ENCODE measurements around the gene STK32C. TPM values are rescaled to one million over a fixed set of nuclear protein-coding genes. Genes with fewer than 3 reads are reported as not detected.

The STK32C gene
- total RNA-seq, 2 donors from 2014 or later, result 7.2 to 21.5 TPM

GRCh38 chr10:132314336-132314735, 6.6 kb upstream of the STK32C start:
- WGBS, result 97% methylated on average over 4 of the region's 4 CpGs
- intact Hi-C loops (cut with DNase I), result no loop called here
- no peak for DNase-seq (ENCODE audit: low spot score)
- TF ChIP-seq CTCF (IDR thresholded peaks at IDR 0.05), result no peak
- TF ChIP-seq POLR2AphosphoS5 (IDR thresholded peaks at IDR 0.05), result no peak
- no peak for TF ChIP-seq POLR2A (IDR thresholded peaks at IDR 0.05)
- H3K4me1 ChIP-seq (replicated peaks), result no peaks in the 10 kb centered on the region
- no peak overlapping the region for H3K27ac ChIP-seq
- H3K27me3 ChIP-seq (replicated peaks; ENCODE audit: insufficient read depth), result no peaks in the 10 kb centered on the region
- H3K36me3 ChIP-seq, result no peaks in the 10 kb centered on the region
- no peak overlapping the region for H3K4me3 ChIP-seq
- no peaks in the 10 kb centered on the region for H3K9me3 ChIP-seq

GRCh38 chr10:132313865-132314264, 6.1 kb upstream of the STK32C start:
- Histone ChIP-seq H3K9me3 (no peaks in the 10 kb centered on the region), H3K36me3 (no peaks in the 10 kb centered on the region), H3K4me3 (no peak overlapping the region), H3K27me3 (replicated peaks; ENCODE audit: insufficient read depth) (no peaks in the 10 kb centered on the region), H3K4me1 (replicated peaks) (no peaks in the 10 kb centered on the region), H3K27ac (no peak overlapping the region)
- TF ChIP-seq POLR2AphosphoS5 (IDR thresholded peaks at IDR 0.05), result no peak
- TF ChIP-seq POLR2A (IDR thresholded peaks at IDR 0.05), result no peak
- no peak for TF ChIP-seq CTCF (IDR thresholded peaks at IDR 0.05)
- 87% methylated on average over 6 of the region's 6 CpGs for WGBS
- DNase-seq (ENCODE audit: low spot score), result no peak
- intact Hi-C loops (cut with DNase I), result no loop called here

- no peak for TF ChIP-seq POLR2A (IDR thresholded peaks at IDR 0.05)
- no peak for TF ChIP-seq POLR2AphosphoS5 (IDR thresholded peaks at IDR 0.05)
- no peak for TF ChIP-seq CTCF (IDR thresholded peaks at IDR 0.05)
These were observed 5.6 kb upstream of the STK32C start for GRCh38 chr10:132313305-132313704.

GRCh38 chr10:132311338-132311939, 3.7 kb upstream of the STK32C start:
- no peaks in the 10 kb centered on the region for H3K9me3 ChIP-seq
- DNase-seq (ENCODE audit: low spot score), result no peak
- no peak overlapping the region for H3K27ac ChIP-seq
- no peak for TF ChIP-seq CTCF (IDR thresholded peaks at IDR 0.05)
- no peak for TF ChIP-seq POLR2A (IDR thresholded peaks at IDR 0.05)
- TF ChIP-seq POLR2AphosphoS5 (IDR thresholded peaks at IDR 0.05), result no peak
- H3K4me1 ChIP-seq (replicated peaks), result peaks cover 4% of the 10 kb centered on the region
- 73% methylated on average over 18 of the region's 18 CpGs for WGBS
- intact Hi-C loops (cut with DNase I), result no loop called here
- H3K4me3 ChIP-seq, result no peak overlapping the region
- H3K36me3 ChIP-seq, result no peaks in the 10 kb centered on the region
- H3K27me3 ChIP-seq (replicated peaks; ENCODE audit: insufficient read depth), result no peaks in the 10 kb centered on the region

More at GRCh38 chr10:132313305-132313704, 5.6 kb upstream of the STK32C start:
- Histone ChIP-seq H3K9me3 (no peaks in the 10 kb centered on the region), H3K27me3 (replicated peaks; ENCODE audit: insufficient read depth) (no peaks in the 10 kb centered on the region), H3K4me3 (no peak overlapping the region), H3K27ac (no peak overlapping the region), H3K36me3 (no peaks in the 10 kb centered on the region), H3K4me1 (replicated peaks) (no peaks in the 10 kb centered on the region)
- DNase-seq (ENCODE audit: low spot score), result no peak
- 91% methylated on average over 12 of the region's 12 CpGs for WGBS
- intact Hi-C loops (cut with DNase I), result no loop called here

GRCh38 chr10:132310701-132311337, 3.1 kb upstream of the STK32C start:
- WGBS, result 82% methylated on average over 17 of the region's 17 CpGs
- Histone ChIP-seq H3K27ac (no peak overlapping the region), H3K4me1 (replicated peaks) (peaks cover 4% of the 10 kb centered on the region), H3K36me3 (no peaks in the 10 kb centered on the region), H3K27me3 (replicated peaks; ENCODE audit: insufficient read depth) (no peaks in the 10 kb centered on the region), H3K4me3 (no peak overlapping the region), H3K9me3 (no peaks in the 10 kb centered on the region)
- intact Hi-C loops (cut with DNase I), result no loop called here
- TF ChIP-seq POLR2A (IDR thresholded peaks at IDR 0.05) (no peak), CTCF (IDR thresholded peaks at IDR 0.05) (no peak), POLR2AphosphoS5 (IDR thresholded peaks at IDR 0.05) (no peak)
- no peak for DNase-seq (ENCODE audit: low spot score)

Data from prostate gland (tissue), 2 donors.